Amygdala (tissue), 56 donors: ENCODE results near the gene PGA5.

Source experiments
- DNase-seq, 56 donors: peaks; one replicate each; lab custom pipeline; 2025; lab: John Stamatoyannopoulos, UW

PGA5 gene

GRCh38 chr11:61290905-61291690 is 50.1 kb downstream of the PGA5 start:
- DNase-seq = no peak

- DNase-seq = no peak
Measured at GRCh38 chr11:61292356-61292755, 51.4 kb downstream of the PGA5 start.

GRCh38 chr11:61293867-61294716 is 53.1 kb downstream of the PGA5 start:
- DNase-seq = peak in 18 of 56 donors; percentile 8 to 64 (median 37)

- peak in 31 of 56 donors; percentile 5 to 67 (median 35) for DNase-seq
Measured at GRCh38 chr11:61294717-61295595, 54.0 kb downstream of the PGA5 start, which contains the start of gene VWCE. VWCE (minus strand) TSS chr11:61295316; CDS start chr11:61295037, 279 bp downstream.

GRCh38 chr11:61295596-61295926 is 54.6 kb downstream of the PGA5 start:
- peak in 2 of 56 donors; percentile 13 to 29 for DNase-seq

GRCh38 chr11:61297341-61297740 is 56.4 kb downstream of the PGA5 start:
- DNase-seq = no peak

GRCh38 chr11:61297746-61298145 is 56.8 kb downstream of the PGA5 start:
- peak in 8 of 56 donors; percentile 5 to 46 (median 19) for DNase-seq

- DNase-seq = no peak
Measured at GRCh38 chr11:61298663-61299244, 57.8 kb downstream of the PGA5 start.
